AG04450 (cell line): ENCODE measurements around the gene ELF3. TPM values are rescaled to one million over a fixed set of nuclear protein-coding genes. Genes with fewer than 3 reads are reported as not detected.

Experiments
- CTCF ChIA-PET: fragments of 300-600, 350-600 bp; formaldehyde crosslinking; extraction: SDS; loops from one replicate; lab custom pipeline; 2022; ENCODE audit warnings: antibody characterized with exemption, inconsistent platforms; lab: Charles Lee
- POLR2A ChIA-PET: fragments of 350-600 bp; formaldehyde crosslinking; extraction: SDS; loops from one replicate; lab custom pipeline; 2021; ENCODE audit warnings: antibody characterized with exemption, inconsistent platforms; lab: Yijun Ruan, JAX
- DNase-seq: peaks from one replicate; pipeline ENCODE4 v3.0.0-alpha.2; 2011; ENCODE audit warnings: low read depth, low spot score
- H3K27ac ChIP-seq: one replicate; pipeline ENCODE4 v1.5.1; 2012; ENCODE audit warnings: low read depth, low read length, control low read depth
- H3K27me3 ChIP-seq: one replicate; pipeline ENCODE4 v1.6.0; 2012; ENCODE audit warnings: low read length; ENCODE audit not compliant: control insufficient read depth, insufficient read depth
- H3K4me3 ChIP-seq: 2 replicates; pipeline ENCODE4 v1.5.1; 2011; ENCODE audit warnings: mild to moderate bottlenecking, low read depth, low read length, control low read depth
- H3K9me3 ChIP-seq: 2 replicates; pipeline ENCODE4 v1.5.1; 2012; ENCODE audit warnings: low read length; ENCODE audit not compliant: control insufficient read depth, insufficient read depth
- CTCF ChIP-seq: IDR thresholded peaks from 2 replicates; pipeline ENCODE4 v1.5.1; 2011; ENCODE audit warnings: low read depth, low read length, control low read depth, inconsistent platforms
- polyA plus RNA-seq: library from polyadenylated mRNA; depleted of rRNA; stranded (reverse); fragments of >200 nt; gene quantifications from 2 replicates; pipeline ENCODE4 v1.2.3, GENCODE V29; 2011

ELF3 gene
- polyA plus RNA-seq, 1 experiment: 0.72 TPM

- no peak for TF ChIP-seq CTCF
- Histone ChIP-seq H3K9me3 (no peaks in the 10 kb centered on the region; the same call in 1 of the 2 replicates), H3K27ac (no peak overlapping the region), H3K27me3 (peaks cover 17% of the 10 kb centered on the region), H3K4me3 (no peak overlapping the region)
- peak; percentile 55 for DNase-seq
- ChIA-PET POLR2A (interaction anchor here (0.5 to 1.0 kb wide), 4 partner anchors 19 to 101 kb away, joined by 3 to 5 read pairs (median 4); no protein-coding TSS in a partner anchor), CTCF (interaction anchor here (0.7 to 13.5 kb wide), 5 partner anchors 9 to 120 kb away, joined by 4 to 163 read pairs (median 7); partner anchors contain the start of gene GPR37L1)
Observed at GRCh38 chr1:202016022-202016810, 5.8 kb downstream of the ELF3 start.

- POLR2A ChIA-PET: interaction anchor here (0.5 to 1.0 kb wide), 2 partner anchors 18 to 100 kb away, joined by 3 to 5 read pairs; no protein-coding TSS in a partner anchor
- H3K4me3 ChIP-seq: no peak overlapping the region
- H3K9me3 ChIP-seq: no peaks in the 10 kb centered on the region; the same call in 1 of the 2 replicates
- H3K27ac ChIP-seq: no peak overlapping the region
- H3K27me3 ChIP-seq: peaks cover 17% of the 10 kb centered on the region
- no peak for TF ChIP-seq CTCF
- CTCF ChIA-PET: interaction anchor here (0.9 to 13.5 kb wide), 4 partner anchors 9 to 138 kb away, joined by 3 to 163 read pairs (median 6); partner anchors contain the start of gene GPR37L1
- DNase-seq: no peak
Observed at GRCh38 chr1:202016811-202017748, 6.7 kb downstream of the ELF3 start.

- DNase-seq: no peak
- no peak overlapping the region for H3K27ac ChIP-seq
- POLR2A ChIA-PET: no interaction called here
Observed at GRCh38 chr1:202017749-202018467, 7.5 kb downstream of the ELF3 start.

More at GRCh38 chr1:202017749-202018467, 7.5 kb downstream of the ELF3 start:
- CTCF ChIA-PET: interaction anchor here (0.9 to 13.5 kb wide), 4 partner anchors 10 to 137 kb away, joined by 3 to 163 read pairs (median 6); partner anchors contain the start of gene GPR37L1
- no peaks in the 10 kb centered on the region for H3K9me3 ChIP-seq
- no peak for TF ChIP-seq CTCF
- H3K27me3 ChIP-seq: peaks cover 11% of the 10 kb centered on the region
- H3K4me3 ChIP-seq: no peak overlapping the region
